NT2/D1 (cell line): ENCODE results near the gene ROBO1.

Experiments
- SUZ12 ChIP-seq: IDR thresholded peaks from 2 replicates; pipeline ENCODE4 v1.6.1; 2011; ENCODE audit not compliant: insufficient read length, insufficient read depth; ENCODE audit errors: extremely low read depth
- ZNF274 ChIP-seq: IDR thresholded peaks from 2 replicates; pipeline ENCODE4 v1.6.1; 2011; ENCODE audit warnings: mild to moderate bottlenecking, low read depth, low read length

DNA sequence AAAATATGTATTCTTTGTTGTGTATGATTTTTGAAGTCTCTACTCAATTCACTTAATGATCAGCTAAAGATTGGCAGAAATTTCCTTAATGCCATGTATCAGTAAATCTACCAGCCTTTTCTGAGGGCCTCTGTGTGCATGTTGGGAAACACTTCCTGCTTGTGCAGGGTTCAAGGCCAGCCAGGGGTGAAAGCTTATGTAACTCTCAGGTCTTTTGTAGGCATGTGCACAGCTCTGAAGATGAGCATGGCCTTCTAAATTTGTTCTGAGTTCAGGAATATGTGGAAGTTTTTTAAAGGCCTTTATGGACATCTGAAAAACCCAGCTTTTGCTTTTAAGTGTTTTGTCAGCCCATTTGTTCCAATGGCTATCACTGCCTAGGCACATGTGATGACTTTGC lies 82.7 kb downstream of the ROBO1 start:
- no peak for TF ChIP-seq ZNF274
- no peak for TF ChIP-seq SUZ12
